Gastroesophageal sphincter (tissue), 4 donors: ENCODE results near the gene APBA2. TPM values are rescaled to one million over a fixed set of nuclear protein-coding genes. Genes with fewer than 3 reads are reported as not detected.

Experiments used
- ATAC-seq: fragments of 150-250 bp; one replicate; pipeline ENCODE4 v1.9.1; 2016; ENCODE audit warnings: mild to moderate bottlenecking, moderate library complexity
- H3K27ac ChIP-seq, 4 donors: fragments of 200-600 bp; sonication (generic) in 3 of 4; 1 replicate in 3 of 4; 2 replicates in 1 of 4; pipeline ENCODE4 v1.5.1; 2016 to 2019
- H3K27me3 ChIP-seq: fragments of 200-600 bp; sonication (generic); one replicate; pipeline ENCODE4 v1.5.1; 2019
- H3K36me3 ChIP-seq, 2 donors: fragments of 200-600 bp; sonication (generic); one replicate each; pipeline ENCODE4 v1.5.1; 2019; ENCODE audit warnings: control low read depth in 1 of 2
- H3K4me1 ChIP-seq, 3 donors: fragments of 200-600 bp; sonication (generic); 1 replicate in 2 of 3; 2 replicates in 1 of 3; pipeline ENCODE4 v1.5.1; 2016 to 2019; ENCODE audit warnings: control low read depth in 2 of 3
- H3K4me3 ChIP-seq, 2 donors: fragments of 200-600 bp; sonication (generic); one replicate each; pipeline ENCODE4 v1.5.1; 2019; ENCODE audit warnings: mild to moderate bottlenecking in 1 of 2, moderate library complexity in 1 of 2
- H3K9me3 ChIP-seq, 3 donors: fragments of 200-600 bp; sonication (generic); one replicate each; pipeline ENCODE4 v1.5.1; 2017 to 2019; ENCODE audit warnings: control low read depth in 2 of 3
- EP300 ChIP-seq: sonication (generic); formaldehyde crosslinking; IDR thresholded peaks from one replicate; pipeline ENCODE4 v1.6.1; 2017; ENCODE audit warnings: antibody characterized with exemption, mild to moderate bottlenecking
- POLR2A ChIP-seq, 2 donors: fragments of 450-650 bp; IDR thresholded peaks; one replicate each; pipeline ENCODE4 v1.6.1; 2017; ENCODE audit warnings: antibody characterized with exemption in 2 of 2, mild to moderate bottlenecking in 2 of 2, moderate library complexity in 1 of 2
- POLR2AphosphoS5 ChIP-seq: sonication (generic); formaldehyde crosslinking; IDR thresholded peaks from one replicate; pipeline ENCODE4 v1.6.1; 2017; ENCODE audit warnings: antibody characterized with exemption
- WGBS, 2 donors: methylation state at CpG; one replicate each; pipeline ENCODE4 v1.1.5; 2018; ENCODE audit warnings: low coverage in 1 of 2; 5-methylcytosine and 5-hydroxymethylcytosine counted together
- total RNA-seq, 4 donors: library from RNA; depleted of rRNA; stranded (reverse); fragments of >200 nt; gene quantifications; one replicate each; pipeline ENCODE4 v1.1.0, GENCODE V29; 2016
- TF ChIP-seq, protein P1 (sequence below), 4 experiments: fragments of 200-600 bp in 2 of 4; fragments of 450-650 bp in 2 of 4; sonication (generic) in 1 of 4; IDR thresholded peaks; one replicate each; pipeline ENCODE4 v1.5.1; 2017 to 2019; ENCODE audit warnings: antibody characterized with exemption in 4 of 4, mild to moderate bottlenecking in 2 of 4, moderate library complexity in 2 of 4

The APBA2 gene
- total RNA-seq, 4 donors from 2014 or later, result 3.1 to 14.9 (median 4.2) TPM

- Histone ChIP-seq H3K36me3 (no peaks in the 10 kb centered on the region), H3K9me3 (no peaks in the 10 kb centered on the region), H3K27ac (no peak overlapping the region), H3K27me3 (peaks cover 34% of the 10 kb centered on the region), H3K4me1 (peaks cover 0 to 5% (median 0%) of the 10 kb centered on the region in 3 donors), H3K4me3 (no peak overlapping the region)
- no peak for ATAC-seq
- TF ChIP-seq POLR2A (IDR thresholded peaks at IDR 0.05) (no peak), EP300 (no peak), POLR2AphosphoS5 (no peak)
- TF ChIP-seq, protein P1, sequence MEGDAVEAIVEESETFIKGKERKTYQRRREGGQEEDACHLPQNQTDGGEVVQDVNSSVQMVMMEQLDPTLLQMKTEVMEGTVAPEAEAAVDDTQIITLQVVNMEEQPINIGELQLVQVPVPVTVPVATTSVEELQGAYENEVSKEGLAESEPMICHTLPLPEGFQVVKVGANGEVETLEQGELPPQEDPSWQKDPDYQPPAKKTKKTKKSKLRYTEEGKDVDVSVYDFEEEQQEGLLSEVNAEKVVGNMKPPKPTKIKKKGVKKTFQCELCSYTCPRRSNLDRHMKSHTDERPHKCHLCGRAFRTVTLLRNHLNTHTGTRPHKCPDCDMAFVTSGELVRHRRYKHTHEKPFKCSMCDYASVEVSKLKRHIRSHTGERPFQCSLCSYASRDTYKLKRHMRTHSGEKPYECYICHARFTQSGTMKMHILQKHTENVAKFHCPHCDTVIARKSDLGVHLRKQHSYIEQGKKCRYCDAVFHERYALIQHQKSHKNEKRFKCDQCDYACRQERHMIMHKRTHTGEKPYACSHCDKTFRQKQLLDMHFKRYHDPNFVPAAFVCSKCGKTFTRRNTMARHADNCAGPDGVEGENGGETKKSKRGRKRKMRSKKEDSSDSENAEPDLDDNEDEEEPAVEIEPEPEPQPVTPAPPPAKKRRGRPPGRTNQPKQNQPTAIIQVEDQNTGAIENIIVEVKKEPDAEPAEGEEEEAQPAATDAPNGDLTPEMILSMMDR (IDR thresholded peaks at IDR 0.05), result no peak
- no CpG with 5 or more reads among the region's 5 CpGs for WGBS, 2 donors
These were observed 224.4 kb downstream of the APBA2 start for GRCh38 chr15:29110176-29110575.

- peaks cover 0 to 11% (median 0%) of the 10 kb centered on the region in 3 donors for H3K4me1 ChIP-seq
- H3K4me3 ChIP-seq, result no peak overlapping the region
- TF ChIP-seq POLR2AphosphoS5 (no peak), EP300 (no peak), POLR2A (IDR thresholded peaks at IDR 0.05) (no peak)
- TF ChIP-seq, protein P1 (IDR thresholded peaks at IDR 0.05), result no peak
- H3K27ac ChIP-seq, result no peak overlapping the region
- WGBS, 2 donors, result 67 to 81% methylated on average over 1 to 4 of the region's 9 CpGs
- H3K36me3 ChIP-seq, result no peaks in the 10 kb centered on the region
- H3K9me3 ChIP-seq, result no peaks in the 10 kb centered on the region
- H3K27me3 ChIP-seq, result peaks cover 34% of the 10 kb centered on the region
- ATAC-seq, result no peak
These were observed 225.0 kb downstream of the APBA2 start for GRCh38 chr15:29110733-29111132.

DNA sequence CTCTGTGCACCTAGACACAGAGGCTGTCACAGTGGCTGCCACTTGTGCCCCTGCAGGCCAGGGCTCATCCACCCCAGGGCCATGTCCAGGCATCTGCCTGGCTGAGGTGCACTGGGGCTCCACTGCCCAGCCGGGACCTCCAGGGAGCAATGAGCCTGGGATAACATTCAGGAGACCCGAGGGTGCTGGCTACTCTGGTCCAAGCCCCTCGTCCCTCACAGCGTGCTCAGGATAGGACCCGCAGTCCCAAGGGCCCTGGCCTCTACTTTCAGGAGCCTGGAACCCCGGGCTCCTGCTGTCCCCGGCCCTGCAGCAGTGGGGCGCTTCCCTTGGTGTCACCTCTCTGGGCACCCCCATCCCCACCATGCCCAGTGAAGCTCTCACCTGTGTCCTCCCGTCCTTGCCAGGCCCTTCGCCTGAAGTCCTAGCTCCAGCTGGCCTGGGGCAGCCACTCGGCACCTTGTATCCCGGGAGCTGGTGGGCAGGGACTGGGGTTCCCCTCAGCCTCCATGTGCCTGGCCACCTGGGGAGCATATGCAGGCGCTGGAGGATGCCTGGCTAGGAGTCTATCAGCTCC is 226.0 kb downstream of the APBA2 start:
- TF ChIP-seq, protein P1 (IDR thresholded peaks at IDR 0.05), result no peak
- TF ChIP-seq POLR2AphosphoS5, result no peak
- no peak for TF ChIP-seq POLR2A (IDR thresholded peaks at IDR 0.05)
- no peak for TF ChIP-seq EP300
- Histone ChIP-seq H3K4me3 (no peak overlapping the region), H3K4me1 (peaks cover 0 to 14% (median 0%) of the 10 kb centered on the region in 3 donors), H3K9me3 (no peaks in the 10 kb centered on the region), H3K36me3 (no peaks in the 10 kb centered on the region), H3K27ac (no peak overlapping the region), H3K27me3 (peaks cover 34% of the 10 kb centered on the region)
- ATAC-seq, result no peak
- 100% methylated on average over 3 of the region's 13 CpGs; no CpG with 5 or more reads in 1 of the 2 donors for WGBS, 2 donors

DNA sequence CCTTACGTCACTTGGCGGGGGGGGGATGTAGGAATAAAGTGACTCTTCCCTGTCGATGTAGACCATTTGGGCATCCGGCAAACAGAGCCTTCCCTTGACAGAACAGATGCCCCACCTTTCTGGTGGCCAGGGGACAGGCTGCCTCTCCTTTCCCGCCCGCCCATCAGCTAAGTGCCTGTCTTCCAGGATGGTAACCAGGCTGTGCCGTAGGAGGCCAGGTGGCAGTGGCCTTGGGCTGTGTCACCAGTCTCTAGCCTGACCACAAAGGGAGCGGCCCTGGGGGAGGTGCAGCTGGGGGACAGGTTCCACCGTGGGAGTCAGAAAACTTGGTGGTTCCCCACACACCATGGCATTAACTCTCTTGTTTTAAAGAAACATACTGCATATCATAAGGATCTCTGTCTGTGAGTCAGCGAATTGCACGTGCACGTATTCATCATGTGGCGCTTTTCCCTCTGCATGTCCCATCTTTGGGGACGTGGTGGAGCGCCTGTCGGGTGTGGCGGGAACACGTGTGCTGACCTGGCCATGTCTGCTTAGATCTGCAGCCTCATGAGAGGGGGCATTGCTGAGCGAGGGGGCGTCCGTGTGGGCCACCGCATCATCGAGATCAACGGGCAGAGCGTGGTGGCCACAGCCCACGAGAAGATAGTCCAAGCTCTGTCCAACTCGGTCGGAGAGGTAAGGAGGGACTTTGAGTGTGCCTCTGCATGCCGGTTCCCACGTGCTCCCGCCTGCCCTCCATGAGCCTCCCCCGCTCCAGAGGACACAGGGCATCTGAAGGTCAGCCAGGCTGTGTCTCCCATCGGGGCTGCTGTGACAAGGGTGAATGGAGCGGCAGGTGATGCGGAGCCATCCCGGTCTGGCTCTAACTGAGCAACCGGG is 227.8 kb downstream of the APBA2 start:
- no peaks in the 10 kb centered on the region for H3K9me3 ChIP-seq
- peaks cover 0 to 14% (median 0%) of the 10 kb centered on the region in 3 donors for H3K4me1 ChIP-seq
- H3K36me3 ChIP-seq, result no peaks in the 10 kb centered on the region
- no peak overlapping the region for H3K27ac ChIP-seq
- H3K27me3 ChIP-seq, result peaks cover 34% of the 10 kb centered on the region
- 95% methylated on average over 4 of the region's 37 CpGs; no CpG with 5 or more reads in 1 of the 2 donors for WGBS, 2 donors
- ATAC-seq, result no peak
- no peak for TF ChIP-seq EP300
- TF ChIP-seq, protein P1 (IDR thresholded peaks at IDR 0.05), result no peak
- no peak for TF ChIP-seq POLR2AphosphoS5
- TF ChIP-seq POLR2A (IDR thresholded peaks at IDR 0.05), result no peak
- H3K4me3 ChIP-seq, result no peak overlapping the region
